Measurements from ENCODE around the gene ECE2.

DNA sequence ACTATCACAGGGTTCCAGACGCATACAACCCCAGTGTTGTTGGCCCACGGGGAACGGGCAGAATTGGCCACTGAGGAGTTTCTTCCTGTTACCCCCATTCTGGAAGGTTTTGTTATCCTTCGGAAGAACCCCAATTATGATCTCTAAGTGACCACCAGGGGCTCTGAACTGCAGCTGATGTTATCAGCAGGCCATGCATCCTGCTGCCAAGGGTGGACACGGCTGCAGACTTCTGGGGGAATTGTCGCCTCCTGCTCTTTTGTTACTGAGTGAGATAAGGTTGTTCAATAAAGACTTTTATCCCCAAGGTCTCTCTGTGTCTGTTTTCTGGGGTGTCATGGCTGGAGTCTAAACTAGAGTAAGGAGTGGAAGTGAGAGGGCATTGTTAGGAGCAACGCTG, 32.9 kb downstream of the ECE2 start:
- TF ChIP-seq, protein P1, sequence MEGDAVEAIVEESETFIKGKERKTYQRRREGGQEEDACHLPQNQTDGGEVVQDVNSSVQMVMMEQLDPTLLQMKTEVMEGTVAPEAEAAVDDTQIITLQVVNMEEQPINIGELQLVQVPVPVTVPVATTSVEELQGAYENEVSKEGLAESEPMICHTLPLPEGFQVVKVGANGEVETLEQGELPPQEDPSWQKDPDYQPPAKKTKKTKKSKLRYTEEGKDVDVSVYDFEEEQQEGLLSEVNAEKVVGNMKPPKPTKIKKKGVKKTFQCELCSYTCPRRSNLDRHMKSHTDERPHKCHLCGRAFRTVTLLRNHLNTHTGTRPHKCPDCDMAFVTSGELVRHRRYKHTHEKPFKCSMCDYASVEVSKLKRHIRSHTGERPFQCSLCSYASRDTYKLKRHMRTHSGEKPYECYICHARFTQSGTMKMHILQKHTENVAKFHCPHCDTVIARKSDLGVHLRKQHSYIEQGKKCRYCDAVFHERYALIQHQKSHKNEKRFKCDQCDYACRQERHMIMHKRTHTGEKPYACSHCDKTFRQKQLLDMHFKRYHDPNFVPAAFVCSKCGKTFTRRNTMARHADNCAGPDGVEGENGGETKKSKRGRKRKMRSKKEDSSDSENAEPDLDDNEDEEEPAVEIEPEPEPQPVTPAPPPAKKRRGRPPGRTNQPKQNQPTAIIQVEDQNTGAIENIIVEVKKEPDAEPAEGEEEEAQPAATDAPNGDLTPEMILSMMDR (IDR thresholded peaks at IDR 0.05), result no peak
- no peak for TF ChIP-seq POLR2A (IDR thresholded peaks at IDR 0.05)

Data from heart left ventricle (tissue), 13 donors.